Right atrium auricular region (tissue), 2 donors: ENCODE results near the gene GRIA3. TPM values are rescaled to one million over a fixed set of nuclear protein-coding genes. Genes with fewer than 3 reads are reported as not detected.

Experiments used
- DNase-seq: peaks from one replicate; pipeline ENCODE4 v3.0.0-alpha.2; 2019; ENCODE audit warnings: low spot score
- H3K27ac ChIP-seq, 2 donors: fragments of 200-600 bp; sonication (generic); 1 replicate in 1 of 2; 2 replicates in 1 of 2; pipeline ENCODE4 v1.5.1; 2016 to 2019
- H3K27me3 ChIP-seq, 2 donors: fragments of 200-600 bp; sonication (generic); one replicate each; pipeline versions ENCODE4 v1.5.1 to v1.6.0; 2017 to 2019
- H3K36me3 ChIP-seq: fragments of 200-600 bp; sonication (generic); one replicate; pipeline ENCODE4 v1.5.1; 2016
- H3K4me1 ChIP-seq, 2 donors: fragments of 200-600 bp; sonication (generic); one replicate each; pipeline versions ENCODE4 v1.5.1 to v1.6.0; 2017 to 2019
- H3K4me3 ChIP-seq, 2 donors: fragments of 200-600 bp; sonication (generic); 1 replicate in 1 of 2; 2 replicates in 1 of 2; pipeline ENCODE4 v1.5.1; 2017 to 2019; ENCODE audit warnings: mild to moderate bottlenecking in 1 of 2, moderate library complexity in 1 of 2
- H3K9me3 ChIP-seq, 2 donors: fragments of 200-600 bp; sonication (generic); one replicate each; pipeline ENCODE4 v1.5.1; 2019
- total RNA-seq, 2 donors: library from RNA; depleted of rRNA; stranded (reverse); fragments of >200 nt; gene quantifications; one replicate each; pipeline ENCODE4 v1.1.0, GENCODE V29; 2016
- TF ChIP-seq, protein P1 (sequence below), 2 donors: fragments of 200-600 bp; sonication (generic); IDR thresholded peaks; one replicate each; pipeline ENCODE4 v1.5.1; 2019; ENCODE audit warnings: antibody characterized with exemption in 2 of 2

The GRIA3 gene
- total RNA-seq, 2 donors from 2014 or later = 0.74 to 1.0 TPM

- no peak for DNase-seq
- Histone ChIP-seq H3K4me3 (no peak overlapping the region), H3K9me3 (no peaks in the 10 kb centered on the region), H3K27ac (no peak overlapping the region), H3K4me1 (no peaks in the 10 kb centered on the region), H3K36me3 (no peaks in the 10 kb centered on the region), H3K27me3 (no peaks in the 10 kb centered on the region)
- TF ChIP-seq, protein P1, sequence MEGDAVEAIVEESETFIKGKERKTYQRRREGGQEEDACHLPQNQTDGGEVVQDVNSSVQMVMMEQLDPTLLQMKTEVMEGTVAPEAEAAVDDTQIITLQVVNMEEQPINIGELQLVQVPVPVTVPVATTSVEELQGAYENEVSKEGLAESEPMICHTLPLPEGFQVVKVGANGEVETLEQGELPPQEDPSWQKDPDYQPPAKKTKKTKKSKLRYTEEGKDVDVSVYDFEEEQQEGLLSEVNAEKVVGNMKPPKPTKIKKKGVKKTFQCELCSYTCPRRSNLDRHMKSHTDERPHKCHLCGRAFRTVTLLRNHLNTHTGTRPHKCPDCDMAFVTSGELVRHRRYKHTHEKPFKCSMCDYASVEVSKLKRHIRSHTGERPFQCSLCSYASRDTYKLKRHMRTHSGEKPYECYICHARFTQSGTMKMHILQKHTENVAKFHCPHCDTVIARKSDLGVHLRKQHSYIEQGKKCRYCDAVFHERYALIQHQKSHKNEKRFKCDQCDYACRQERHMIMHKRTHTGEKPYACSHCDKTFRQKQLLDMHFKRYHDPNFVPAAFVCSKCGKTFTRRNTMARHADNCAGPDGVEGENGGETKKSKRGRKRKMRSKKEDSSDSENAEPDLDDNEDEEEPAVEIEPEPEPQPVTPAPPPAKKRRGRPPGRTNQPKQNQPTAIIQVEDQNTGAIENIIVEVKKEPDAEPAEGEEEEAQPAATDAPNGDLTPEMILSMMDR (IDR thresholded peaks at IDR 0.05) = no peak
These were observed 15.3 kb downstream of the GRIA3 start for GRCh38 chrX:123199338-123199737.

DNA sequence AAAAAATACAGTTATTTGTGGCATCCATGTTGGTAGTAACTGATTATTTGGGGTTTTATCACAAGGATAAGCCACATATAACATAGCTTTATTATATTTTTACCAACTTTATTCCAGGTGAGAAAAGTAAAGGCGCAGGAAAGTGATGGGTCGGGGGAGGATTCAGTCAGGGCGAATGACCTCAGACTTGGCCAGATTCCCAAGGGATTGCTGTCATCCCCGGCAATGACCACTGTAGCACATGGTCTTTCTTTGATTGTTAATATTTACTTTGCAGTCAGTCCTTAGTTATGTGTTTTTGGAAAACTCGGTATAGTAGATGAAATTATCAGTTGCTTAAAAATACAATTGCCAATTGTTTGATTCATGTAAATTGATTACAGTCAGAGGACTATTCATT is 17.6 kb downstream of the GRIA3 start:
- DNase-seq = no peak
- no peaks in the 10 kb centered on the region for H3K36me3 ChIP-seq
- H3K27ac ChIP-seq = no peak overlapping the region
- no peaks in the 10 kb centered on the region for H3K27me3 ChIP-seq
- no peak overlapping the region for H3K4me3 ChIP-seq
- no peaks in the 10 kb centered on the region for H3K9me3 ChIP-seq
- TF ChIP-seq, protein P1 (IDR thresholded peaks at IDR 0.05) = no peak
- H3K4me1 ChIP-seq = no peaks in the 10 kb centered on the region

DNA sequence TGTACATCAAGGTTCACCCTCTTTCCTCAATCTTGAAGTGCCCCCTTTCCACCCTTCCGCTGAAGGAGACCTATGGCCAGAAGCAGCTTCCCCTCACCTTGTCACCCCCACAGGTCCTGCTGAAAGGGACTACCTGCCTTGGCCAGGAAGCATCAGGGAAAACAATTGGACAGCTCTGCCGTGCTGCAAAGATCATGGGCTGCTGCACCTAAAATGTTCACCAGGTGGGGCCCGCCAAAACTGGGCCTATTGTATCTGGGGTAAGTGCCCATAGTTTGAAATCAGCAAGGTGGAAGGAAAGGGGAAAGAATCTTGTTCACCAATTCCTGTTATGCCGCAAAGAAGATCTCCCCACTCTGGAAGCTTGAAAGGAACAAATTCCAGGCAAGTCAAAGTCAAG is 18.4 kb downstream of the GRIA3 start:
- no peaks in the 10 kb centered on the region for H3K27me3 ChIP-seq
- DNase-seq = no peak
- no peak overlapping the region for H3K4me3 ChIP-seq
- no peaks in the 10 kb centered on the region for H3K36me3 ChIP-seq
- no peaks in the 10 kb centered on the region for H3K9me3 ChIP-seq
- no peaks in the 10 kb centered on the region for H3K4me1 ChIP-seq
- TF ChIP-seq, protein P1 (IDR thresholded peaks at IDR 0.05) = no peak
- H3K27ac ChIP-seq = no peak overlapping the region

GRCh38 chrX:123203772-123204171 is 19.7 kb downstream of the GRIA3 start:
- H3K27me3 ChIP-seq = no peaks in the 10 kb centered on the region

GRCh38 chrX:123206176-123206575 is 22.1 kb downstream of the GRIA3 start:
- TF ChIP-seq, protein P1 (IDR thresholded peaks at IDR 0.05) = no peak
- no peaks in the 10 kb centered on the region for H3K4me1 ChIP-seq

More at GRCh38 chrX:123203772-123204171, 19.7 kb downstream of the GRIA3 start:
- TF ChIP-seq, protein P1 (IDR thresholded peaks at IDR 0.05) = no peak
- no peaks in the 10 kb centered on the region for H3K4me1 ChIP-seq
- DNase-seq = no peak
- H3K27ac ChIP-seq = no peak overlapping the region
- no peaks in the 10 kb centered on the region for H3K36me3 ChIP-seq
- no peaks in the 10 kb centered on the region for H3K9me3 ChIP-seq
- H3K4me3 ChIP-seq = no peak overlapping the region

DNA sequence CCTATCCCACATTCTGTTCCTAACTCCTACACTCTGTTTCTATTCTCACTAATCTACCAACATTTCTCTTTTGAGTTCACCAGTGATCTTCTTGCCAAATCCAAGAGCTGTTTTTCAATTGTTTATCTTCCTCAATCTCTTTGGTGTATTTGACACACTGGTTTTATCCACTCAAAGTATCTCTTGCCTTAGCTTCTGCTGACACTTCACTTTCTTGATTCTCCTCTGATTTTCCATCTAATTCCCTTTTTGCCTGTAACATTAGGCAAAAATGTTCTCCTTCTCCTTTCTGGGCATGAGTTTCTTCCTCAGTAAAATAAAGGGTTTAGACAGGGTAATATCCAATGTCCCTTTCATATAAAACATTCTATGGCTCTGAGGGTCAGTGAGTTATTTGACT is 26.2 kb downstream of the GRIA3 start:
- DNase-seq = no peak
- H3K27me3 ChIP-seq = no peaks in the 10 kb centered on the region
- H3K4me1 ChIP-seq = no peaks in the 10 kb centered on the region
- TF ChIP-seq, protein P1 (IDR thresholded peaks at IDR 0.05) = no peak
- no peak overlapping the region for H3K4me3 ChIP-seq
- no peaks in the 10 kb centered on the region for H3K36me3 ChIP-seq
- no peaks in the 10 kb centered on the region for H3K9me3 ChIP-seq
- H3K27ac ChIP-seq = no peak overlapping the region

More at GRCh38 chrX:123206176-123206575, 22.1 kb downstream of the GRIA3 start:
- no peaks in the 10 kb centered on the region for H3K9me3 ChIP-seq
- no peak overlapping the region for H3K4me3 ChIP-seq
- H3K27me3 ChIP-seq = no peaks in the 10 kb centered on the region
- no peak for DNase-seq
- H3K27ac ChIP-seq = no peak overlapping the region
- H3K36me3 ChIP-seq = no peaks in the 10 kb centered on the region
